HG02884 (cell line): ENCODE measurements around the gene UNG.

Experiments used
- ATAC-seq: cut with Tn5 transposase; IDR thresholded peaks from one replicate; pipeline ENCODE4 v1.9.1; 2021; ENCODE audit warnings: mild to moderate bottlenecking, moderate library complexity; ENCODE audit not compliant: unreplicated experiment

UNG gene

DNA sequence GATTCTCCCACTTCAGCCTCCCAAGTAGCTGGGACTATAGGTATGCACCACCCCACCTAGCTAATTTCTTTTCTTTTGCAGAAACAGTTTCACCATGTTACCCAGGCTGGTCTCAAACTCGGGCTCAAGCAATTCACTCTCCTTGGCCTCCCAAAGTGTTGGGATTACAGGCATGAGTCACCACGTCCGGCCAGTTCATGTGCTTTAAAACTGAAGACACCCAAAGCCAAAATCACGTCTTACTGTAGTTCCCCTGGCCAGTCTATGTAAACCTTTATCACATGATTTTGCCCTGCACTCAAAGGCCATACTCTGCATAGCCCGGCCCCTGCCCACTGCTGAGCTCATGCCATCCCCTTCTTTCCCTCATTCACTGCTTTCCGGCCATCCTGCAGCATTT, 8.6 kb upstream of the UNG start:
- no peak for ATAC-seq

GRCh38 chr12:109089683-109090082, 7.7 kb upstream of the UNG start:
- ATAC-seq = no peak

DNA sequence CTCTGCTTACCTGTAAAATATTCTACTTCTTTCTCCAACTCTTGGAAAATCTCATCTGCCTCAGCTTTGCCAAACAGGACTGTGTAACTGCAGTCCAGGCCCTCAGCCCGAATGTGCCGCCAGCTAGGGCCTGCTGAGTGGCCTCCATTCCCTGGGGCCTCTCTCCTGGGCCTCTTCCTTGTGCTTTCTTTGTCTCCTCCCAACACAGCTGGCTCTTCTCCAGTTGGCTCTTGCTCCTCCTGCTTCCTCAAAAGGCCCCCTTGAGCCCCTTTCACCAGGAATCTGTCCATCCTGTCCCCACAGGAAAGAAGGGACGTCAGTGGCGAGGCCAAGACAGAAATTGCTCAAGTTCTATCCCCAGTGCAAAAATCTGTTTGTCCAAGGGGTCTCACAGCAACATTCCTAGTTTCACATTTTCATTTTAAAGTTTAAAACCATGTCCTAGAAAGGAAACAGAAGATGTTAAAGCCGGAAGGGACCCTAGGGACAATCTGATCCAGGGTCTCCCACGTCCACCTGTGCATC, 4.8 kb upstream of the UNG start:
- no peak for ATAC-seq

DNA sequence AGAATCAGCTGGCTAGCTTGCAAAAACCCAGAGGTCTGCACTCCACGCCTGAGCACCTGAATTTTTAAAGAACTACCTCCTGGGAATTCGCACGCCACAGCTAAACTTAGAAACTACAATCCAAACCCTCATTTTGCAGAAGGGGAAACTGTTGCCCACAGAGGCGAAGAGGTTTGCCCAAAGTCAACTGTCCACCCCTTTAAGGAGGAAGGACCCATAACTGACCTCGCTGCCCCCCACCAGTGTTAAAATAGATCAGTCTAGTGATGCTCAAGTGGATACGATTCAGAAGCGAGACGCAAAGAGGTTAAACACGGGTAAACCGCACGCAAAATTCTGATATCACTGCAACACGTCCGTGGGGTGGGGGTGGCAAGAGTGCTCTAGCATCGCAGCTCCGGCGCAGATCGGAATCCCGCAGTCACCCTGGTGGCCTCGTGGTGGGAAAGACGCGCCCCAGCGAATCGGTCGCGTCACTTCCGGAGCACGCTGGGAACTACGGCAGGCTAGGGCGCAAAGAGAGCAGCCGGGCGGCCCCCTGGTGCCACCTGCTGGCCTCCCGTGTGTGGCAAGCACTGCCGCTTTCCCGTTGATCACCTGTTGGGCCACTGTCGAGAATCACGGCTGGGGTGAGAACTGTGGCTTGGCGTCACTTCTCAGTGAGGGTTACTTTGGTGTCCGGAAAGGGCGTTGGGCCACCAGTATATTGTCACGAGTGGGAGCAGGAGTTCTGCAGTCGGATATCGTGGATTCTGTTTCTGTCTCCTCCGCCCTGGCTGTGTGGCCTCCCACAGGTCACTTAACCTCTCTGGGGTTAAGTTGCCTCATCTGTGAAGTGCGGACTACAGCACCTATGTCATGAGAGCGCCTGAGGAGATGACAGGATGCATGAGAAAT, 4.1 kb upstream of the UNG start, which contains the start of gene ALKBH2:
ALKBH2 (minus strand) TSS at position 451 of the 897 bp plus-strand sequence. CDS start 686 bp downstream, outside the sequence.
- no peak for ATAC-seq

- no peak for ATAC-seq
Measured at GRCh38 chr12:109097140-109097434, 310 bp upstream of the UNG start.

GRCh38 chr12:109098183-109098604, 797 bp downstream of the UNG start:
- ATAC-seq = peak; percentile 26

DNA sequence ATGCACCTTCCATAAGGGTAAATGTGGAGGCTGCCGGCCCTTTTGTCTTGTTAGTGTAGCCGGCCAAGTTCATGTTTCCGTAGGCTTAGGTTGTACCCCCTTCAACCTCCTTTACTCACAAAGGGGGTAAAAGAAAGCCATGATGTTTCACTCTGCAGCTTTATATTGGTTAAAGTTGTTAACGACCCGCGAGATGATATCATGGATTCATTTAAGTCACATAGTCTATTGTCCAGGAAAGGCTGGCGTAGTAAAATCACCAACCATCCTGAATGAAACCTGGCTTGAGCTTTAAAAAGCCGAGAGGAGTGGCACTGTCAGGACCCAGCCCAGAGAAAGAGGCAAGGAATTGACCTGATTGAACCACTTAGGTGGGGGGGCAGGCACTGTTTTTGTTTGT, 1.3 kb downstream of the UNG start:
- no peak for ATAC-seq

DNA sequence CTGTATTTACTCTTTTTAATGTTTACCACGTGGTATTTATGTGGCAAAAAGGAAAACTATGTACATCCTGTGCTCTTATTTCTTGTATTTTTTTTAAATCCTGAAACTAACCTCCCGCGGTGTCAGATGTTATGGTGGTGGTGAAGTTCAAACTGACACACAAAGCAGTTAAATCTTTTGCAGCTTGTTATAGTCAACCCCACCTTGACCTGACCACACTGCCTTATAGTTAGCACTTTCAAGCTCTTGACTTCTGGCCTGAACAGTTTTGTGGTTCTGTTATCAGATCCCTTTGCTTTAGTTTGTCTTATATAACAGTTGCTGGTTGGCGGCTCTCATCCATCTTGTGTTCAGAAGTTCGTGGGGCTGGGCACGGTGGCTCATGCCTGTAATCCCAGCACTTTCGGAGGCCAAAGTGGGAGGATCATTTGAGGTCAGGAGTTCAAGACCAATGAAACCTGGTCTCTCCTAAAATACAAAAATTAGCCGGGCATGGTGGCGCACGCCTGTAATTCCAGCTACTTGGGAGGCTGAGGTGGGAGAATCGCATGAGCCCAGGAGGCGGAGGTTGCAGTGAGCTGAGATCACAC, 2.1 kb downstream of the UNG start:
- no peak for ATAC-seq

GRCh38 chr12:109100741-109101140, 3.3 kb downstream of the UNG start:
- ATAC-seq = no peak

DNA sequence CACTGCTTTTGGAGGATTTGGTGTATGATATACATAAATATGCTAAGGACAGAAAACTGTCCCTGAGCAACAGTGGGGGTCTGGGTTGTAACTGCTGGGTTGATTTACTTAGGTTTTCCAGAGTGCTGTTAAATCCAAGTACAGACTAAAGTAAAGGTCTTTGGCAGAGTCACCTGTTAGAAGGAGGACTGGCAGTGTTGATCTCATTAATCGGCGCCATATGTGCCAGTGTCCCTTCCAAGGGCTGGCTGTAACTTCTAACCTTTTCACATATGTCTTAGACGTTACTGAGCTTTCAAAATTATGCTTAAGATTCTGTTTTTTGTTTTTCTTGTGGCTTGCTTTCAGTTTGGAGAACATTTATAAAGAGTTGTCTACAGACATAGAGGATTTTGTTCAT, 5.1 kb downstream of the UNG start:
- no peak for ATAC-seq

DNA sequence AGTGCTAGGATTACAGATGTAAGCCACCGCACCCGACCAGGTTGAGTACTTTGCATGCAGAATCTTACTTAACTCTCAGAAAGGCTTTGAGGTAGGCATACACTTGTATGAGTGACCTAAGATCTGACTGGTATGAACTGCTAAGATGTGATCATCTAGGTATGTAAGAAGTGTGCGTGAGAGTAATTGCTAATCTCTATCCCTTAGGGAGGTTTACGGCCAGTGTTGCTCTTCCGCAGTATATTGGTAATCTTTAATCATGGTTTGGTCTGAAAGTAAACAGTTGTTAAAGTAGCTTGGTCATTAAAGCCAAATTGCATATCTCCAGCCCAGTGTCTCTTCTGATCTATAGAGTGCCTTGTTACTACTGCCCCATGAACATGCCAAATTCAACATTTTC, 7.8 kb downstream of the UNG start:
- ATAC-seq = no peak

DNA sequence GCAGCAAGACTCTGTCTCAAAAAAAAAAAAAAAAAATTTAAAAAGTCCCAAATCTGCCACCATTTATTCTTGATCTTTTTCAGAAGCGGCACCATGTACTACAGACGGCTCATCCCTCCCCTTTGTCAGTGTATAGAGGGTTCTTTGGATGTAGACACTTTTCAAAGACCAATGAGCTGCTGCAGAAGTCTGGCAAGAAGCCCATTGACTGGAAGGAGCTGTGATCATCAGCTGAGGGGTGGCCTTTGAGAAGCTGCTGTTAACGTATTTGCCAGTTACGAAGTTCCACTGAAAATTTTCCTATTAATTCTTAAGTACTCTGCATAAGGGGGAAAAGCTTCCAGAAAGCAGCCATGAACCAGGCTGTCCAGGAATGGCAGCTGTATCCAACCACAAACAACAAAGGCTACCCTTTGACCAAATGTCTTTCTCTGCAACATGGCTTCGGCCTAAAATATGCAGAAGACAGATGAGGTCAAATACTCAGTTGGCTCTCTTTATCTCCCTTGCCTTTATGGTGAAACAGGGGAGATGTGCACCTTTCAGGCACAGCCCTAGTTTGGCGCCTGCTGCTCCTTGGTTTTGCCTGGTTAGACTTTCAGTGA, 12.5 kb downstream of the UNG start:
- no peak for ATAC-seq

DNA sequence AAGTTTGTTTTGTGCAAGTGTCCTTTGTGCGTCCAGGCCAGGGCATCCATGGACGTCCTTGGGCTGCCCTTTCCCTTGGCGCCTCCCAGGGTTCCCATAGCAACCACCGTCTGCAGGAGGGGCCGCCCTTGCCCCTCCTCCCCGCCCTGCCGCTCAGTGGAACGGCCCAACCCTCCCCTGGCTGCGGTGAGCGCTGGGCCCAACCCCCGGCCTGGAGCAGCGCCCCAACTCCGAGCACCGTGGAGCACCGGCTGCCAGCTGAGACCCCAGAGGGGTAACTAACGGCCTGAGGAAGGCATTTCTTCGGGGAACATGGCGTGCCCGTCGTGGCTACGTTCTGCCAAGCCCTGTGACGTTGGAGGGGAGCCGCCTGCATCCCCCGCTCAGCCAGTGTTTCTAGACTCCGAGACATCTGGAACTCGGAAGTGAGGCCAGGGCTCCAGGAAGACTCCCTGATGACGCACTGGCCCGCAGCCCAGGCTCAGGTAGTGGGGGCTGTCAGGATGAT, 13.6 kb downstream of the UNG start:
- peak; percentile 50 for ATAC-seq

DNA sequence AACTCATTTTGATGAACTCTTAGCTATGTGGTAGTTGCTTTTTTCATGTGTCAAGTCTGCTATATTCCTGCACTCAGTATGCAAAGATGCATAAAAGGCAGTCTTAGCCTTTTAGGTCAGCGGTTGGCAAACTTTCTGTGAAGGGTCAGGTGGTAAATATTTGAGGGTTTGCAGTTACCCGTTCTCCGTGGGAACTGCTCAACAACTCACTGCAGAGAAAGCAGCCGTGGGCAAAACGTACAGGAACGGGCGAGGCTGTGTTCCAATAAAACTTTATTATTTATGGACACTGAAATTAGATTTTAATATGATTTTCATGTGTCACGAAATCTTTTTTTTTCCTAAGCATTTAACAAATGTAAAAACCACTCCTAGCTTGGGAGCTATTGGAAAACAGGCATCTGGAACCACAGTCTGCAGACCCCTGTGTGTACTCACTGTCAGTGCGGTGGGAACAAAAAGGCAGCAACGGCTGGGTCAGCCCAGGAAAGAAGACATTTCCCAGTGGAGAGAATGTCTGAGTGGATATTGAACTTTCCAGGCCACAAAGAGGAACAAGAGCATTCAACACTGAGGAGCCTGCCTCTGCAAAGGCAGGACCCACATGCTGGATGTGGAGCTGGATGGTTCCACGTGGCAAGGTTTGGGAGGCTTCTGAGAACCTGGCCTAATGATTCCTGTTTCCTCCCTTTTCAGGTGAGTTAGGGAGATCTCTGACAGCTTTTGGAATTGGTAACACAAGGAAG, 15.5 kb downstream of the UNG start:
- no peak for ATAC-seq

DNA sequence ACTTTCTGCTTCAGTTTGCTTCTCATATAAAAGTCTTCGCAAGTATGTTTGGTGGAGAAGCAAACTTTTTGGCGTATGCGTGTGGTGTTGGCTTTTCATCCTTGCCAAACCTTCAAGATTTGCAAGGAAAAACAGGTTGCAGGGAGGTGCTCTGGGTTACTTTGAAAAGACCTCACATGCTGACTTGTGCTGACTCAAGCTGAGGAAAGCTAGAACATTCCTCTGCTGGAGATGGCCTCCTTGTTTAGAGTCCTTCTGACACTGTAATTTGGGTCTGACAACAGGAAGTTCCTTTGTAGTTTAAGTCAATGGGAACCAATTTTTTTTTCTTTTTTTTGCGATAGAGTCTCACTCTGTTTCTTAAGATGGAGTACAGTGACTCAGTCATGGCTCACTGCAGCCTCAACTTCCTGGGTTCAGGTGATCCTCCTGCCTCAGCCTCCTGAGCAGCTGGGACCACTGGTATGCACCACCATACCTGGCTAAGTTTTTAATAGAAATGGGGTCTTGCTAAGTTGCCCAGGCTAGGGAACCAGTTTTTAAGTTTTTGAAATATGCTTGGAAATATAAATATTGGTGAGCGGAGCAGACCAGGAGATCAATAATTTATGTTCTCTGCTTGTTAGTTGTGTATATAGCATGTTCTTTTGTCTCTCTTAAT, 16.4 kb downstream of the UNG start:
- no peak for ATAC-seq

DNA sequence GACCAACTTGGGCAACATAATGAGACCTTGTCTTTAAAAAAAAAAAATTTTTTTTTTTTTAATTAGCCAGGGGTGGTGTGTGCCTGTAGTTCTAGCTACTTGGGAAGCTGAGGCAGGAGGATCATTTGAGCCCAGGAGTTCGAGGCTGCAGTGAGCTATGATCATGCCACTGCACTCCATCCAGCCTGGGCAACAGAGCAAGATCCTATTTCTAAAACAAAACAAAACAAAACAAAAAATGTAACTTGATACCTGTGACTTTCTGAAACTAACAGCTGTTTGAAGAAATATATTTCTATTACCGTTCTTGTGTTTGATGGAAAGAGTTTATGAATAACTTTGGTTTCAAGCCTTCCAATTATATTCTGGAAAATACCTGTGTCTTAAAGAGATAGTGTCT, 17.2 kb downstream of the UNG start:
- ATAC-seq = no peak

- no peak for ATAC-seq
Measured at GRCh38 chr12:109115404-109115757, 18.0 kb downstream of the UNG start.

GRCh38 chr12:109115758-109116610, 18.6 kb downstream of the UNG start, which contains the start of gene ACACB:
Gene ACACB, plus strand, starts transcription at chr12:109116587. Its CDS starts 22,819 bp downstream, at chr12:109139406.
- ATAC-seq = no peak

DNA sequence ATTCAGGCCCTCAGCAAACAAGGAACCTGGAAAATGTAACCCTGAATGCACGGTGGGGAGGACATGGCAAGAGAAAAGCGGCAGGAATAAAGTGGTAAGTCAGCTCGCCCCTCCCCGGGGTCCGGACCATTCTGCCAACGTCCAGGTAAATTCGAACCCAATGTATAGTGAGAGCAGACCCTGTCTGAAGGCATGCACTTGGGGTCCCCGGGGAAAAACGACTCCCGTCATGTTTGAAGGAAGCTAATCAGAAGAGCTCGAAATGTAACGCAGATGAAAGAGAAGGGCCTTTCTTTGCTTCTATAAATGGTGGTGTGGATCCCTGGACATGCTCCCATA, 19.2 kb downstream of the UNG start:
- ATAC-seq = no peak

GRCh38 chr12:109120095-109120494, 22.7 kb downstream of the UNG start:
- ATAC-seq = no peak
